Activated CD4-positive, CD25-positive, alpha-beta regulatory T cell treated with anti-CD3 and anti-CD28 coated beads, Interleukin-2, amount 50 U/mL, for 16 hours (primary cell): ENCODE results near the gene KSR2.
"Not testable (repeated sequence)": the region's sequence is repeated elsewhere in the genome, so short reads cannot be mapped to it uniquely, and the experiment has no call there.

Experiments
- DNase-seq: peaks from one replicate; pipeline ENCODE4 v3.0.0-alpha.2; 2020; ENCODE audit warnings: low read depth, low spot score

Gene KSR2

GRCh38 chr12:117640511-117640910 is 328.3 kb downstream of the KSR2 start:
- no peak for DNase-seq

GRCh38 chr12:117629454-117629853 is 339.3 kb downstream of the KSR2 start:
- no peak for DNase-seq

DNA sequence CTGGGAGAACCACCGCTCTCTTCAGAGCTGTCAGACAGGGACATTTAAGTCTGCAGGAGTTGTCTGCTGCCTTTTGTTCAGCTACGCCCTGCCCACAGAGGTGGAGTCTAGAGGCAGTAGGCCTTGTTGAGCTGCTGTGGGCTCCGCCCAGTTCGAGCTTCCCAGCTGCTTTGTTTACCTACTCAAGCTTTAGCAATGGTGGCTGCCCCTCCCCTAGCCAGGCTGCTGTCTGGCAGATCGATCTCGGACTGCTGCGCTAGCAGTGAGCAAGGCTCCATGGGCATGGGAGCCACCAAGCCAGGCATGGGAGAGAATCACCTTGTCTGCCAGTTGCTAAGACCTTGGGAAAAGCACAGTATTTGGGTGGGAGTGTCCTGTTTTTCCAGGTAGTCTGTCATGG is 340.1 kb downstream of the KSR2 start:
- DNase-seq: not testable (repeated sequence)

GRCh38 chr12:117622741-117623140 is 346.0 kb downstream of the KSR2 start:
- DNase-seq: no peak

- no peak for DNase-seq
Measured at GRCh38 chr12:117622087-117622486, 346.7 kb downstream of the KSR2 start.

- DNase-seq: no peak
Measured at GRCh38 chr12:117607778-117608177, 361.0 kb downstream of the KSR2 start.

DNA sequence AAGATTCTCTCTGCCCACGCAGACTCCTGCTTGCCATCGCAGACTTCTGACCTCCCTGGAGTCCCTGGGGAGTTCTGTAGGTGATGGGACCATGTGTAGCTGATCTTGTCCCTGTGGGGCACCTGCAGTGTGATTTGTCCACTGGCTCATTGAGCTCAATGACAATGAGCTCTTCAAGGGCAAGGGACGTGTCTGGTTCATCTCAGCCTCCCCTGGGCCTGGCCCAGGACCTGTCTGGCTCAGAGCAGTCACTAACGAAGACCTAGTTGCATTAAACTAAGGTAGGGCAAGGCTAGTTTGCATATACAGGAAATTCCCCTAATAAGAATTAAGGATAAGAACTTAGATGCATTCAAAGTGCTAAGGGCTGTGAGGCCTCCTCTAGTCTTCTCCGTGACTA is 361.8 kb downstream of the KSR2 start:
- no peak for DNase-seq

DNA sequence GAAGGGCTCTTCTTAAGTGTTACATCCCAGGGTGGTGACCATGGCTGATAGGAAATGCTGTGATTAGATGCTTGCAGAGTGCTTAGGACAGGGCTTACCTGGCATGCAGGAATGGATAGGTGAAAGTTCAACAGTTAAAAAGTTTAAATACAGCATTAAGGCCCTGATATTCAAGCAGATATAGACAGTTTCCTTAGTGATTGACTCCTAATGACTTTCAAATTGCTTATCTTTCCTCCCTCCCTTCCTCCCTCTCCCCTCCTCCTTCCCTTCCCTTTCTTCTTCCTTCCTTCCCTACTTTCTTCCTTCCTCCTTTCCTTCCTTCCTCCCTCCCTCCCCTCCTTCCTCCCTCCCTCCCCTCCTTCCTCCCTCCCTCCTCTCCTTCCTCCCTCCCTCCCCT is 362.8 kb downstream of the KSR2 start:
- no peak for DNase-seq

DNA sequence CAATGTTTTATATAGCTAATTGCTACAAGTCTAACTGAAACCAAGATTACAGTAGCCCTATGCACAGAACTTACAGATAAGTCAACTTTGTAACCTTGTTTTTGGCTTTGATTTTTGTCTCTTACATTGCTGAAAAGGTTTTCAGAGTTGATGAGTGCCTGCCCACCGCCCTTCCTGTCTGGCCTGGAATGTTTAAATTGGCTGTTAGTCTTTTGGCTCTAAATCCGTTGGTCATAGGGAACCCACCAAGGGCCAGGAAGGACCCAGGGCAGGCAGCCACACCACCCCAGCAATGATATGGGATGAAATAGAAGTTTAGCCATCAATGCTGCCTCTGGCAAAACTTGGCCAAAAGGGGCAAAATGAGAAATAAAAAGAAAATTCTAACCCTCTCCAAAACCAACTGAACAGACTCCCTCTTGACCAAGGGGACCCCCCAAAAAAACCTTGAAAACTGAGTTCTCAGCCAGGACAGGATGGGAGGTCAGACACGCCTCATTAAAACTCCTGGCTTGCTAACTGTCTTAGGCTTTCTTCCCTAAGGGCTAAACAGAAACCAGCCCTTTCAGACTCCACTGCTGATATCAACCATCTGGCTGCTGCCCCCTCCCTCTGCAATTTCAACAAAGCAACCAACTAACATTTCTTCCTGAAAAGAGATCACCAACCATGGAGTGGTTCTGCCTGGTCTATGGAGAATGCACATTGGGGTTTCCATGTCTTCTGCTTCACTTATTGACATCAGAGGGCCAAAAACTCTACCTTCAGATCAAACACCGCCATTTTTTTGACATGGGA is 365.3 kb downstream of the KSR2 start:
- no peak for DNase-seq

DNA sequence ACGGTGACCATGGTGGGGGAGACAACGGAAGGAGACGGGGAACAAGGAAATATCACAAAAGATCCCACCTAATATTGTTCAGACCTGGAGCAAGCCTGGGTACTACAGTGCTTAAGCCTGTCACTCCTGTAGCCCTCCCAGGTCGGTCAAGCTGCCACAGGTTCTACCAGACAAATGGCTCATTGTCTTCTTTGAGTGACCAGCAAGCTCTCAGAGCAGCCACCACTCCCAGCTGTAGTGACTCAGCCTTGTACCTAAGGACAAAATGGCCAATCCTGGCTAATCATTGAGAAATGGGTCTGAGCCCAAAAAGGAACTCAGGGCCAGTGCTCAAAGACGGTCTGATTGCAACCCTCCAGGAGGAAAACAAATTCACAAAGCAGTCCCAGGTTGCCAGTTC is 368.9 kb downstream of the KSR2 start:
- DNase-seq: no peak

DNA sequence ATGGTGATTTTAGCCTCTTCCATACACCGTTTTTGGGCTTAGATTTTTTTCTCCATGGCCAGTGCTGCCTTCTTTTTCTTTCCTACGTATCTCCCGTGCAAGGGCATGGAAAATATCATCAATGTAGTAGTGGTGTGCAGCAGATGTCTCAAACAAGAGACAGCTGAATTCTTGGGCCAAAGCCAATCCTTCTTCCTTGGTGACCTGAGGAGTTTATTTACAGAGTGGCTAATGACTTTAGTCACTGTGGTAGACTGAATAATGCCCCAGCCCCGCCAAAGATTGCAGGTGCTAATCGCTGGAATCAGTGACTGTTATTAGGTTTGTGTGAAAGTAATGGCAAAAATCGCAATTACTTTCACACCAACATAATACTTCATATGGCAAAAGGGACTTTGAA is 371.8 kb downstream of the KSR2 start:
- DNase-seq: no peak

- no peak for DNase-seq
Measured at GRCh38 chr12:117595751-117596150, 373.0 kb downstream of the KSR2 start.

- no peak for DNase-seq
Measured at GRCh38 chr12:117594481-117594880, 374.3 kb downstream of the KSR2 start.

DNA sequence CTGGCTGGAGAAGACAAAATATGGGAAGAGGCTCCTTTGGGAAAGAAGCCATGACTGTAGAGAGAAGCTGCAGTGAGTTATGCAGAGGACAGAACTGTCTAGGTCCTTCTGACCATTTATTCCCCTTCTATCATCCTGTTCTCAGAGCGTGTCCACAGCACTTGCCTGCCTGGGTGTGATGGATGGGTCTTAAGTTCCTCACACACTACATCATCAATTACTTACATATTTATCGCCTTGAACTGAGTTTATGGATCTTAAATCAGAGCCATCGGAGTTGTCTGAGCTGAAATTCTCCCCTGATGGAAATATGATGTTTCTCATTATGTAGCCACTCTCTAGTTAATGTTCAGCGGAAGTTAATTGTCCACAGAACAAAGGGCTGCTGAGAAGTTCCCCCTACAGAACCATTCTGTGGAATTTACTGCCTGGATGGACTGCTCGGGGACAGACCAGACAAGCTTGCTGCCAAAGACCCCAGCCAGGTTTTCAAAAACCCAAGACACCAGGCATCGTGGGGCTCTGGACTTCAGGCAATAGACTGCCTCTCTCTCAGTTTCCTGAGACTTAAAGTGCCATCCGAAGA is 374.9 kb downstream of the KSR2 start:
- no peak for DNase-seq

DNA sequence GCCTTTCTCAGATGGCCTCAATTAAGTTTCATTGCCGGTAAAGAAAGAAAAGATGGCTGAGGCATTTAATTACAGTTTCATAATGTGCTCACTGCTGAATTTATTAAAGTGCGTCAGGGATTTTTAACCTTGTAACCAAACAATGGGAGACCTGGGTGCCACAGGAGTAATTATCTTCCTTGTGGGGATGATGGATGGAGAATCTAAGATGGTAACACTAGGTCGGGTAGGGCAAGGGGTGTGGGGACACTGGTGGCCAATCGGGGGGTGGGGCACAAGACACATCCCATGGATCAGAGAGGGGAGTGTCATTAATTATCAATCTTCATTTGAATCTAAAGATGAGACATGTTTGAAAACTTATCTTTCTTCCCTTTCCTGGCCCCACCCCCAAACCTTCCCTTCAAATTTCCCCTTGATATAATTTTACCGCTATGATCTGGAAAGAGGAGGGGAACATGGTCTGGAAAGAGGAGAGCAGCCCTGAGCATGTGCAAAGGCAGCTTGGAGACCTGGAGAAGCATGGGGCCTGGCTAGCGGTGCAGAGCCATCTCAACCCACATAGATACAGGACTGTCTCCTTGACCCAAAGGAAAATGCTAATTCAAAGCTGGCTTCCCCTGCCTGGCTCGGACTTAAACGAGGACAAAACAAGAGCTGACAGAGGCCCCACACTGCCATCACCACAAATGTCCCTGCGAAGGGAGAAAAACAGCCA is 376.0 kb downstream of the KSR2 start:
- DNase-seq: no peak

GRCh38 chr12:117590999-117591398 is 377.8 kb downstream of the KSR2 start:
- DNase-seq: no peak

- DNase-seq: no peak
Measured at GRCh38 chr12:117590386-117590785, 378.4 kb downstream of the KSR2 start.

GRCh38 chr12:117589021-117589420 is 379.8 kb downstream of the KSR2 start:
- DNase-seq: no peak

GRCh38 chr12:117587631-117588287 is 381.0 kb downstream of the KSR2 start:
- peak; percentile 2 for DNase-seq

- no peak for DNase-seq
Measured at GRCh38 chr12:117583677-117584225, 385.0 kb downstream of the KSR2 start.

DNA sequence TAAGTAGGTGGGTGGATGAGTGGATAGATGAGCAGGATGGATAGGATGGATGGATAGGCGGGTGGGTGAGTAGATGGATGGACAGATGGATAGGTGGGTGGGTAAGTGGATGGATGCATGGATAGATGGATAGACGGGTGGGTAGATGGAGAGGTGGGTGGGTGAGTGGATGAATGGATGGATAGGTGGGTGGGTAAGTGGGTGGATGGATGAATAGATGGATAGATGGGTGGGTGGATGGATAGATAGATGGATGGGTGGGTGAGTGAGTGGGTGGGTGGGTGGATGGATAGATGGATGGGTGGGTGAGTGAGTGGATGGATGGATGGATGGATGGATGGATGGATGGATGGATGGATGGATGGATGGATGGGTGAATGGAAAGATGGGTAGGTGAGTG is 385.7 kb downstream of the KSR2 start:
- no peak for DNase-seq
